ENCODE results near the gene RNF181.

RNF181 gene

DNA sequence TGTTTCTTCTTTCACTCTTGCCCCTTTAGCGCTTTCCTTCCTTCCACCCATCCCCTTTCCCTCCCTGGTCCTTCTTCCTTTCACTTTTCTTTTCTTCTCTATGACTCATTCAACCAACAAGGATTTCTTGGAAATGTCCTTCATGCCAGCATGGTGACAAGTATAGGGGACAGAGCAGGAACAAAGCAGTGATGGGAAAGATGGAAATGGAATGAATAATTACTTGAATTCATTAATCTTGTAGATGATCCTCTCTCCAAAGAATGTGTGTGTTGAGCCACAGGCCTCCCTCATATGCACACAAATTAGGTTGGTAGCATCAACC is 9.8 kb upstream of the RNF181 start:
- no peak for TF ChIP-seq PATZ1 (CRISPR knock-in tag; IDR thresholded peaks at IDR 0.05; ENCODE audit: borderline replicate concordance)
- TF ChIP-seq ZC3H10 (CRISPR knock-in tag; IDR thresholded peaks at IDR 0.05) = no peak
- no peak for TF ChIP-seq ZNF70 (CRISPR knock-in tag; IDR thresholded peaks at IDR 0.05)
- ATAC-seq = peak; percentile 26; the same call in 2 of the 3 replicates

DNA sequence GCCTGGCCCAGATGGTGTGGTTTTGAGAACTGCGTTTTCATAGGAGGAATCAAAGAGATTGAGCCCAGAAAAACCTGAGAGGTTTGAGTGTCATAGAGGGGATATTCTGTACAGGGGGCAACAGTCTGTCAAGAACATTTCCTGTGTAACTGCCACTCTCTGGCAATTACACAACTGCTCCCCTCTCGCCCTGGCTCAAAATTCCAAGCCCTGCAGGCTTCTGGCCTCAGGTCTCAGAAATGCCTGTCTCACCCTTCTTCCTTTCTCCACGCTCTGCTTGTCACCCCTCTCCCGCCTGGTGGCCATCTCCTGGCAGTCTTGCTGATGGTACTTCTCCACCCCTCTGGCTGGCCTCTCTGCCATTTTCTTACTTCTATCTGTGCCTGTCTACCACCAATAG is 7.3 kb upstream of the RNF181 start:
- no peak for ATAC-seq
- no peak for TF ChIP-seq ARNTL (CRISPR knock-in tag; IDR thresholded peaks at IDR 0.05; ENCODE audit: borderline replicate concordance, low read depth)
- TF ChIP-seq TCF4 (CRISPR knock-in tag; IDR thresholded peaks at IDR 0.05; ENCODE audit: borderline replicate concordance) = no peak
- TF ChIP-seq ZFP30 (CRISPR knock-in tag; IDR thresholded peaks at IDR 0.05) = no peak
- no peak for TF ChIP-seq GLIS3 (CRISPR knock-in tag; IDR thresholded peaks at IDR 0.05)
- no peak for TF ChIP-seq ISL1 (CRISPR knock-in tag; IDR thresholded peaks at IDR 0.05)

DNA sequence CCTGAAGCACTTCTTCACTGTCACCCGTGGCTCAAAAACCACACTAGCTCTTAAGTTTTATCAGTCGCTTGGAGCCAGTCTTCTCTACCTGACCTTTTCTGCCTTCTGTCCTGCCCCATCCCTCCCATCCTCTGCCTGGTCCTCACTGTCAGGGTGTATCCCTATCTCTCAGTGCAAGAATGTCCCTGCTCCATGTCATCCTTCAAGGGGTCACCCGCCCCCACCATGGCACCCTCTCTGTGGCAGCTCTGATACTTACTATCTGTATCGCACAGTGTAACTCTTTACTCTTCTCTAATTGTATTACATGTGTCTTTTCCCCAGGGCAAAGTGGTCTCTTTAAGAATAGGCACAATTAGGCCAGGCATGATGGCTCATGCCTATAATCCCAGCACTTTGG is 6.9 kb upstream of the RNF181 start:
- TF ChIP-seq BACH2 (CRISPR knock-in tag; IDR thresholded peaks at IDR 0.05; ENCODE audit: borderline replicate concordance) = no peak
- no peak for TF ChIP-seq ISL1 (CRISPR knock-in tag; IDR thresholded peaks at IDR 0.05)
- TF ChIP-seq ZFP3 (CRISPR knock-in tag; IDR thresholded peaks at IDR 0.05) = no peak
- no peak for TF ChIP-seq ESRRG (CRISPR knock-in tag; IDR thresholded peaks at IDR 0.05)
- TF ChIP-seq PPARA (CRISPR knock-in tag; IDR thresholded peaks at IDR 0.05; ENCODE audit: borderline replicate concordance) = no peak
- TF ChIP-seq PATZ1 (CRISPR knock-in tag; IDR thresholded peaks at IDR 0.05; ENCODE audit: borderline replicate concordance) = no peak
- no peak for TF ChIP-seq ZNF70 (CRISPR knock-in tag; IDR thresholded peaks at IDR 0.05)
- TF ChIP-seq, protein P1, sequence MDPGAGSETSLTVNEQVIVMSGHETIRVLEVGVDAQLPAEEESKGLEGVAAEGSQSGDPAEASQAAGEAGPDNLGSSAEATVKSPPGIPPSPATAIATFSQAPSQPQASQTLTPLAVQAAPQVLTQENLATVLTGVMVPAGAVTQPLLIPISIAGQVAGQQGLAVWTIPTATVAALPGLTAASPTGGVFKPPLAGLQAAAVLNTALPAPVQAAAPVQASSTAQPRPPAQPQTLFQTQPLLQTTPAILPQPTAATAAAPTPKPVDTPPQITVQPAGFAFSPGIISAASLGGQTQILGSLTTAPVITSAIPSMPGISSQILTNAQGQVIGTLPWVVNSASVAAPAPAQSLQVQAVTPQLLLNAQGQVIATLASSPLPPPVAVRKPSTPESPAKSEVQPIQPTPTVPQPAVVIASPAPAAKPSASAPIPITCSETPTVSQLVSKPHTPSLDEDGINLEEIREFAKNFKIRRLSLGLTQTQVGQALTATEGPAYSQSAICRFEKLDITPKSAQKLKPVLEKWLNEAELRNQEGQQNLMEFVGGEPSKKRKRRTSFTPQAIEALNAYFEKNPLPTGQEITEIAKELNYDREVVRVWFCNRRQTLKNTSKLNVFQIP (CRISPR knock-in tag; IDR thresholded peaks at IDR 0.05; ENCODE audit: borderline replicate concordance, low read depth) = no peak
- no peak for TF ChIP-seq OSR1 (CRISPR knock-in tag; IDR thresholded peaks at IDR 0.05)
- ATAC-seq = no peak

- TF ChIP-seq GLIS3 (CRISPR knock-in tag; IDR thresholded peaks at IDR 0.05) (no peak), ZFP30 (CRISPR knock-in tag; IDR thresholded peaks at IDR 0.05) (no peak), ISL1 (CRISPR knock-in tag; IDR thresholded peaks at IDR 0.05) (no peak), ZNF565 (CRISPR knock-in tag; conservative IDR thresholded peaks at IDR 0.05; ENCODE audit: low read depth) (no peak), RARB (CRISPR knock-in tag; IDR thresholded peaks at IDR 0.05) (no peak), ESRRG (CRISPR knock-in tag; IDR thresholded peaks at IDR 0.05) (no peak), OSR1 (CRISPR knock-in tag; IDR thresholded peaks at IDR 0.05) (no peak), ZFP3 (CRISPR knock-in tag; IDR thresholded peaks at IDR 0.05) (no peak), PATZ1 (CRISPR knock-in tag; IDR thresholded peaks at IDR 0.05; ENCODE audit: borderline replicate concordance) (no peak), TCF4 (CRISPR knock-in tag; IDR thresholded peaks at IDR 0.05; ENCODE audit: borderline replicate concordance) (no peak), ZC3H10 (CRISPR knock-in tag; IDR thresholded peaks at IDR 0.05) (no peak)
- TF ChIP-seq, protein P2, sequence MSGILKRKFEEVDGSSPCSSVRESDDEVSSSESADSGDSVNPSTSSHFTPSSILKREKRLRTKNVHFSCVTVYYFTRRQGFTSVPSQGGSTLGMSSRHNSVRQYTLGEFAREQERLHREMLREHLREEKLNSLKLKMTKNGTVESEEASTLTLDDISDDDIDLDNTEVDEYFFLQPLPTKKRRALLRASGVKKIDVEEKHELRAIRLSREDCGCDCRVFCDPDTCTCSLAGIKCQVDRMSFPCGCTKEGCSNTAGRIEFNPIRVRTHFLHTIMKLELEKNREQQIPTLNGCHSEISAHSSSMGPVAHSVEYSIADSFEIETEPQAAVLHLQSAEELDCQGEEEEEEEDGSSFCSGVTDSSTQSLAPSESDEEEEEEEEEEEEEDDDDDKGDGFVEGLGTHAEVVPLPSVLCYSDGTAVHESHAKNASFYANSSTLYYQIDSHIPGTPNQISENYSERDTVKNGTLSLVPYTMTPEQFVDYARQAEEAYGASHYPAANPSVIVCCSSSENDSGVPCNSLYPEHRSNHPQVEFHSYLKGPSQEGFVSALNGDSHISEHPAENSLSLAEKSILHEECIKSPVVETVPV (CRISPR knock-in tag; IDR thresholded peaks at IDR 0.05) = no peak
- TF ChIP-seq, protein P3, sequence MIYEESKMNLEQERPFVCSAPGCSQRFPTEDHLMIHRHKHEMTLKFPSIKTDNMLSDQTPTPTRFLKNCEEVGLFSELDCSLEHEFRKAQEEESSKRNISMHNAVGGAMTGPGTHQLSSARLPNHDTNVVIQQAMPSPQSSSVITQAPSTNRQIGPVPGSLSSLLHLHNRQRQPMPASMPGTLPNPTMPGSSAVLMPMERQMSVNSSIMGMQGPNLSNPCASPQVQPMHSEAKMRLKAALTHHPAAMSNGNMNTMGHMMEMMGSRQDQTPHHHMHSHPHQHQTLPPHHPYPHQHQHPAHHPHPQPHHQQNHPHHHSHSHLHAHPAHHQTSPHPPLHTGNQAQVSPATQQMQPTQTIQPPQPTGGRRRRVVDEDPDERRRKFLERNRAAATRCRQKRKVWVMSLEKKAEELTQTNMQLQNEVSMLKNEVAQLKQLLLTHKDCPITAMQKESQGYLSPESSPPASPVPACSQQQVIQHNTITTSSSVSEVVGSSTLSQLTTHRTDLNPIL (CRISPR knock-in tag; IDR thresholded peaks at IDR 0.05; ENCODE audit: low read depth) = no peak
- ATAC-seq = no peak
These were observed 6.4 kb upstream of the RNF181 start for GRCh38 chr2:85589181-85589580.

Measured in SK-N-SH treated with all-trans-retinoic acid at 6 μM for 48 hours (cell line).